ENCODE measurements around the gene IL1RAPL1. TPM values are rescaled to one million over a fixed set of nuclear protein-coding genes. Genes with fewer than 3 reads are reported as not detected.

IL1RAPL1 gene
- total RNA-seq, 4 donors from 2014 or later, result 8.2 to 10.9 (median 8.8) TPM

DNA sequence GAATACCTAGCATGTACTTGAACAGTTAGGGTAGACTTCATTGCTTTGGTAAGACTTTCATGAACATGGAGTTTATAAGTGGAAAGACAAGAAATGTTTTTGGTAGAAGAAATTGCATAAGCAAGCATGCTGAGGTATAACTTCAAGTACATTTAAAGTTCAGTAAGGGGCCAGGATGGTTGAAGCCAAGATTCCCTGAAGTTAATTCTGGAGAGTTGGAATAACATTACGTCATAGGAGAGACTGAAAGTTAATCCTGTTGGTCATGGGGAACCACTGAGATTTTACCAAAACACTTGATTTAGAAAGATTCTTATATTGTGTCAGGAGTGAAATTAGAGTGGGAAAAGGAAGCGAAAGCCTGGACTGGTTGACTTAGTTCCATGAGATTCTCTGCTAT is 860.6 kb downstream of the IL1RAPL1 start:
- Histone ChIP-seq H3K27me3 (no peaks in the 10 kb centered on the region), H3K4me1 (no peaks in the 10 kb centered on the region), H3K36me3 (no peaks in the 10 kb centered on the region), H3K9me3 (no peaks in the 10 kb centered on the region), H3K27ac (no peak overlapping the region), H3K4me3 (no peak overlapping the region)
- DNase-seq (ENCODE audit: low spot score in 2 of 2), result no peak
- TF ChIP-seq EP300 (IDR thresholded peaks at IDR 0.05) (no peak), CTCF (IDR thresholded peaks at IDR 0.05) (no peak), POLR2A (IDR thresholded peaks at IDR 0.05) (no peak)
- 71 to 88% methylated on average over 2 of the region's 2 CpGs for WGBS, 2 donors

DNA sequence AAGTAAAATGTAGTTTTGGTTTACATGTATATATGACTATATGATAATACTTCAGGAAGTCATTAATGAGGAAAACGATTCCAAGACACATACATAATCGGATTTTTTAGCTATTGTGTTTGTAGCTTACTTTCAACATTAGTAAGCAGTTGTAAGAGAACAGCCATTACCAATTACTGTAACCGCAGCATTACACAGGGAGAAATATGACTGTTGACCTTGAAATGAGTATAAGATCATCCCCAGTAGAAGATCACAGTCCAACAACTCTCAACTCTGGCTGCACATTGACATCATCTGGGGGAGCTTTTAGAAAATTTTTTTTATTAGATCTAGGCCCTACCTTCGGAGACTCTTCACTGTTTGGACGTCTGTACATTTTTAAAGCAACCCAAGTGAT is 866.1 kb downstream of the IL1RAPL1 start:
- 68 to 89% methylated on average over 5 of the region's 5 CpGs for WGBS, 2 donors
- Histone ChIP-seq H3K36me3 (no peaks in the 10 kb centered on the region), H3K9me3 (no peaks in the 10 kb centered on the region), H3K4me3 (no peak overlapping the region), H3K27me3 (no peaks in the 10 kb centered on the region), H3K27ac (no peak overlapping the region), H3K4me1 (no peaks in the 10 kb centered on the region)
- TF ChIP-seq POLR2A (IDR thresholded peaks at IDR 0.05), result no peak
- no peak for TF ChIP-seq EP300 (IDR thresholded peaks at IDR 0.05)
- no peak for DNase-seq (ENCODE audit: low spot score in 2 of 2)

DNA sequence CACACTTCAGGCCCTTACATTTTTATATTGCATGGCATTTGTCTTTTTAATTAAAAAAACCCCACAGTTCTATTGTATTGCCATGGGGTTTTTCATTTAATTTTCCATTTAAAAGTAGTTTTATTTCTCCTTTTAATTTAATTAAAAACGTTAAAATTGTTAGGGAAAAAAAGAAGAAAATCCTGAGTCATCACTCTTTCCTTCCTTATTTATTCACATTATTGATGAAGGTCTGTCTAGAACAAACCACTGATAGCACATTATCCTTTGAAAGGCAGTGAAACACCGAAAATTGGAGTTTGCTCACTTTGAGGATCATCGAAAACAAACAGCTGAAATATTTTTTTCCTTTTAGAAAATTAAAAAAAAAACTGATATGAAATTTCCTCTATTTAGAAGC is 868.5 kb downstream of the IL1RAPL1 start:
- Histone ChIP-seq H3K4me1 (no peaks in the 10 kb centered on the region), H3K4me3 (no peak overlapping the region), H3K36me3 (no peaks in the 10 kb centered on the region), H3K27ac (no peak overlapping the region), H3K9me3 (no peaks in the 10 kb centered on the region), H3K27me3 (no peaks in the 10 kb centered on the region)
- WGBS, 2 donors, result 59 to 69% methylated on average over 3 of the region's 3 CpGs
- TF ChIP-seq CTCF (IDR thresholded peaks at IDR 0.05) (no peak), EP300 (IDR thresholded peaks at IDR 0.05) (no peak), POLR2A (IDR thresholded peaks at IDR 0.05) (no peak)
- DNase-seq (ENCODE audit: low spot score in 2 of 2), result no peak

GRCh38 chrX:29461039-29461438 is 873.8 kb downstream of the IL1RAPL1 start:
- H3K36me3 ChIP-seq, result no peaks in the 10 kb centered on the region
- no peak overlapping the region for H3K27ac ChIP-seq
- no peaks in the 10 kb centered on the region for H3K9me3 ChIP-seq
- TF ChIP-seq EP300 (IDR thresholded peaks at IDR 0.05) (no peak), POLR2A (IDR thresholded peaks at IDR 0.05) (no peak), CTCF (IDR thresholded peaks at IDR 0.05) (no peak)
- no peaks in the 10 kb centered on the region for H3K4me1 ChIP-seq
- no peaks in the 10 kb centered on the region for H3K27me3 ChIP-seq
- no peak overlapping the region for H3K4me3 ChIP-seq
- WGBS, 2 donors, result 75 to 76% methylated on average over 2 of the region's 2 CpGs
- DNase-seq (ENCODE audit: low spot score in 2 of 2), result no peak

DNA sequence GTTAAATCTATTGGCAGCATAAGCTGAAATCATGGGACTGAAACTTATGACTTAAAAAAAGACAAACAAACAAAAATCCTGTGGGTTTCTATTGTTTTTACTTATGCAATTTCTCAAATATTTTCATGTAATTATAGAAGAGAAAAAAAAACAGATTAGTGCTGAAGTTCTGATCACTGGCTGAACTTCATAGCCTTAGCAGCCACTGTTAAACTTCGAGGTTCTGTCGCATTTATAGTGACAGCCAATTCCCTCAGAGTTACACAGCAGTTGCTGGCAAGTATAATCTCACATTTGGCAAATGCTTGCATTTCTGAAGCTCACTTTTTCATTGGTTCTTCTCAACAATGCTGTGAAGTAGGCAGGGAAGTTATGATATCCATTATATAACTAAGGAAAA is 879.2 kb downstream of the IL1RAPL1 start:
- no peaks in the 10 kb centered on the region for H3K27me3 ChIP-seq
- 32 to 60% methylated on average over 2 of the region's 2 CpGs for WGBS, 2 donors
- no peaks in the 10 kb centered on the region for H3K4me1 ChIP-seq
- DNase-seq (ENCODE audit: low spot score in 2 of 2), result no peak
- no peak for TF ChIP-seq CTCF (IDR thresholded peaks at IDR 0.05)
- no peak for TF ChIP-seq EP300 (IDR thresholded peaks at IDR 0.05)
- no peak for TF ChIP-seq POLR2A (IDR thresholded peaks at IDR 0.05)
- no peak overlapping the region for H3K27ac ChIP-seq
- H3K9me3 ChIP-seq, result no peaks in the 10 kb centered on the region
- H3K36me3 ChIP-seq, result no peaks in the 10 kb centered on the region
- H3K4me3 ChIP-seq, result no peak overlapping the region

GRCh38 chrX:29468911-29469494 is 881.8 kb downstream of the IL1RAPL1 start:
- Histone ChIP-seq H3K27ac (no peak overlapping the region), H3K4me1 (no peaks in the 10 kb centered on the region), H3K9me3 (no peaks in the 10 kb centered on the region), H3K36me3 (no peaks in the 10 kb centered on the region), H3K27me3 (no peaks in the 10 kb centered on the region), H3K4me3 (no peak overlapping the region)
- DNase-seq (ENCODE audit: low spot score in 2 of 2), result no peak
- 42 to 63% methylated on average over 4 of the region's 4 CpGs for WGBS, 2 donors
- TF ChIP-seq EP300 (IDR thresholded peaks at IDR 0.05) (no peak), CTCF (IDR thresholded peaks at IDR 0.05) (no peak), POLR2A (IDR thresholded peaks at IDR 0.05) (no peak)

Data from tibial nerve (tissue), 4 donors.